Mammary epithelial cell (primary cell): Measurements from ENCODE around the gene MAPT.

Experiments
- EZH2 ChIP-seq: IDR thresholded peaks from 2 replicates; pipeline ENCODE4 v1.6.1; 2012; ENCODE audit warnings: low read length, inconsistent platforms, borderline replicate concordance
- TF ChIP-seq, protein P1 (sequence below), 2 donors: IDR thresholded peaks in 1 of 2; conservative IDR thresholded peaks in 1 of 2; 2 replicates each; pipeline ENCODE4 v1.5.1; 2011 to 2012; ENCODE audit warnings: inconsistent platforms in 2 of 2, low read length in 2 of 2, mild to moderate bottlenecking in 2 of 2, control low read depth in 1 of 2, low read depth in 1 of 2; ENCODE audit not compliant: insufficient read depth in 1 of 2; ENCODE audit errors: extremely low read depth in 1 of 2

DNA sequence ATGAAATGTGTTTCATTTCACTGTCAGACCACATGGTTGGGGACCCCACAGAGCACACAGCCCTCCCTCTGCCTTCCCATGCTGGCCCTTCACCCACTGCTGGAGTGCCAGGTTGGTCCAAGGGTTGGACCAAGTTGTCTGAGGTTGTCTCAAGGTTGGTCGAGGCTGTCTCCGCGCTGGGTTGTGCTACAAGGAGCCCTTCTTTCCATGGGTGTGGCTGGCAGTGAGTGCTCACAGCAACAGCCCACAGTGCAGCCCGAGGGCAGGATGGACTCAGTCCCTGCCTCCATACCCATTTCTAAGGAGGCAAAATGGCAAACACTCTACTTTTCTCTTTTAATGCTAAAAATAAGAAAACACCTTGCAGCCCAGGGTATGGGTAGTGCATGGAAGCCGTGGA, 68.9 kb downstream of the MAPT start:
- TF ChIP-seq, protein P1, sequence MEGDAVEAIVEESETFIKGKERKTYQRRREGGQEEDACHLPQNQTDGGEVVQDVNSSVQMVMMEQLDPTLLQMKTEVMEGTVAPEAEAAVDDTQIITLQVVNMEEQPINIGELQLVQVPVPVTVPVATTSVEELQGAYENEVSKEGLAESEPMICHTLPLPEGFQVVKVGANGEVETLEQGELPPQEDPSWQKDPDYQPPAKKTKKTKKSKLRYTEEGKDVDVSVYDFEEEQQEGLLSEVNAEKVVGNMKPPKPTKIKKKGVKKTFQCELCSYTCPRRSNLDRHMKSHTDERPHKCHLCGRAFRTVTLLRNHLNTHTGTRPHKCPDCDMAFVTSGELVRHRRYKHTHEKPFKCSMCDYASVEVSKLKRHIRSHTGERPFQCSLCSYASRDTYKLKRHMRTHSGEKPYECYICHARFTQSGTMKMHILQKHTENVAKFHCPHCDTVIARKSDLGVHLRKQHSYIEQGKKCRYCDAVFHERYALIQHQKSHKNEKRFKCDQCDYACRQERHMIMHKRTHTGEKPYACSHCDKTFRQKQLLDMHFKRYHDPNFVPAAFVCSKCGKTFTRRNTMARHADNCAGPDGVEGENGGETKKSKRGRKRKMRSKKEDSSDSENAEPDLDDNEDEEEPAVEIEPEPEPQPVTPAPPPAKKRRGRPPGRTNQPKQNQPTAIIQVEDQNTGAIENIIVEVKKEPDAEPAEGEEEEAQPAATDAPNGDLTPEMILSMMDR (conservative IDR thresholded peaks at IDR 0.05 in 1 of 2, IDR thresholded peaks at IDR 0.05 in 1 of 2; ENCODE audit: extremely low read depth in 1 of 2, insufficient read depth in 1 of 2, low read depth in 1 of 2, low read length in 2 of 2), result no peak
- TF ChIP-seq EZH2, result no peak
